BJ (cell line): ENCODE results near the gene TWNK. TPM values are rescaled to one million over a fixed set of nuclear protein-coding genes. Genes with fewer than 3 reads are reported as not detected.

Experiments
- CTCF ChIA-PET: fragments of 350-600 bp; formaldehyde crosslinking; extraction: SDS; loops from one replicate; lab custom pipeline; 2021; ENCODE audit warnings: antibody characterized with exemption, inconsistent platforms; lab: Yijun Ruan, JAX
- POLR2A ChIA-PET: fragments of 300-600 bp; sonication (Branson Sonifier 250); formaldehyde crosslinking; extraction: SDS; loops from one replicate; lab custom pipeline; 2021; ENCODE audit warnings: antibody characterized with exemption; lab: Charles Lee
- DNase-seq: peaks from one replicate; pipeline ENCODE4 v3.0.0-alpha.2; 2011; ENCODE audit warnings: low read depth
- H3K27me3 ChIP-seq: 2 replicates; pipeline ENCODE4 v1.6.0; 2011; ENCODE audit warnings: low read length; ENCODE audit not compliant: control insufficient read depth, insufficient read depth
- H3K36me3 ChIP-seq: 2 replicates; pipeline ENCODE4 v1.5.1; 2011; ENCODE audit warnings: low read length; ENCODE audit not compliant: control insufficient read depth, insufficient read depth
- H3K4me3 ChIP-seq: 2 replicates; pipeline ENCODE4 v1.5.1; 2011; ENCODE audit warnings: low read depth, mild to moderate bottlenecking, control low read depth, low read length
- polyA plus RNA-seq: library from polyadenylated mRNA; depleted of rRNA; stranded (reverse); fragments of >200 nt; gene quantifications from 2 replicates; pipeline ENCODE4 v1.2.3, GENCODE V29; 2011
- TF ChIP-seq, protein P1 (sequence below): IDR thresholded peaks from 2 replicates; pipeline ENCODE4 v1.5.1; 2011; ENCODE audit warnings: low read depth, mild to moderate bottlenecking, control low read depth, inconsistent platforms, low read length, moderate library complexity; ENCODE audit not compliant: insufficient read depth

TWNK gene
- polyA plus RNA-seq, 1 experiment: 5.5 TPM

DNA sequence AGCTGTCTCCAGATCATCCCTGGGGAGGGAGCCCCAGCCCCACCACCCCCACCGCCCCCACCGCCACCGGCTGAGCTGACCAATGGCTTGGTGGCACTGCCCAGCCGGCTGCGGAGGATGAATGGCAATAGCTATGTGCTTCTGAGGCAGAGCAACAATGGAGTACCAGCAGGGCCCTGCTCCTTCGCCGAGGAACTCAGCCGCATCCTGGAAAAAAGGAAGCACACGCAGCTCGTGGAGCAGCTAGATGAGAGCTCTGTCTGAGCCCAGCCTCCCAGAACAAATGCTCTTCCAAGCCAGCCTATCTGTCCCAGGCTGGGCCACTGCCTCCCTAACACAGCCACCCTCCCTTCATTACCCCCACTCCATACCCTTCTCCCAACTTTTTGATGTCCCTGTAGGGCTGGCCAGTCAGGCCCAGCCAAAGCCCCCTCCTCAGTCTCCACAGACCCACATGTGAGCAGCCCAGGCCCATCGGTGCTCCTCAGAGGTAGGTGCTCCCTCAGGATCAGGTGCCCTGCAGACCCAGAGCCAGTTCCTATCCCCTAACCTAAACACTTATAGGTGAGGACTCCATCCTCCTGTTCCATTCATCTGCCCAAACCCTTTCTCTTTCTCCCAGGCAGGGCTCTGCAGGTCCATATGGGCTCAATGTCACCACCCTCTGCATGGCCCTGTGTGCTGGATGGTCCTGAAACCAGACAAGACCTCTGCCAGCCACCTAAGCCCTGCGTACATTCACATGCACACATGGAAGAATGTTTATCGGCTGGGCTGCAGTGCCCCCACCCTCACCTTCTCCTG, 3.3 kb upstream of the TWNK start:
- Histone ChIP-seq H3K27me3 (no peaks in the 10 kb centered on the region), H3K4me3 (no peak overlapping the region), H3K36me3 (peaks cover 15% of the 10 kb centered on the region)
- POLR2A ChIA-PET: no interaction called here
- TF ChIP-seq, protein P1, sequence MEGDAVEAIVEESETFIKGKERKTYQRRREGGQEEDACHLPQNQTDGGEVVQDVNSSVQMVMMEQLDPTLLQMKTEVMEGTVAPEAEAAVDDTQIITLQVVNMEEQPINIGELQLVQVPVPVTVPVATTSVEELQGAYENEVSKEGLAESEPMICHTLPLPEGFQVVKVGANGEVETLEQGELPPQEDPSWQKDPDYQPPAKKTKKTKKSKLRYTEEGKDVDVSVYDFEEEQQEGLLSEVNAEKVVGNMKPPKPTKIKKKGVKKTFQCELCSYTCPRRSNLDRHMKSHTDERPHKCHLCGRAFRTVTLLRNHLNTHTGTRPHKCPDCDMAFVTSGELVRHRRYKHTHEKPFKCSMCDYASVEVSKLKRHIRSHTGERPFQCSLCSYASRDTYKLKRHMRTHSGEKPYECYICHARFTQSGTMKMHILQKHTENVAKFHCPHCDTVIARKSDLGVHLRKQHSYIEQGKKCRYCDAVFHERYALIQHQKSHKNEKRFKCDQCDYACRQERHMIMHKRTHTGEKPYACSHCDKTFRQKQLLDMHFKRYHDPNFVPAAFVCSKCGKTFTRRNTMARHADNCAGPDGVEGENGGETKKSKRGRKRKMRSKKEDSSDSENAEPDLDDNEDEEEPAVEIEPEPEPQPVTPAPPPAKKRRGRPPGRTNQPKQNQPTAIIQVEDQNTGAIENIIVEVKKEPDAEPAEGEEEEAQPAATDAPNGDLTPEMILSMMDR: no peak
- DNase-seq: no peak
- CTCF ChIA-PET: interaction anchor here (0.8 to 1.8 kb wide), 4 partner anchors 10 to 30 kb away, joined by 3 to 6 read pairs (median 4); no protein-coding TSS in a partner anchor

DNA sequence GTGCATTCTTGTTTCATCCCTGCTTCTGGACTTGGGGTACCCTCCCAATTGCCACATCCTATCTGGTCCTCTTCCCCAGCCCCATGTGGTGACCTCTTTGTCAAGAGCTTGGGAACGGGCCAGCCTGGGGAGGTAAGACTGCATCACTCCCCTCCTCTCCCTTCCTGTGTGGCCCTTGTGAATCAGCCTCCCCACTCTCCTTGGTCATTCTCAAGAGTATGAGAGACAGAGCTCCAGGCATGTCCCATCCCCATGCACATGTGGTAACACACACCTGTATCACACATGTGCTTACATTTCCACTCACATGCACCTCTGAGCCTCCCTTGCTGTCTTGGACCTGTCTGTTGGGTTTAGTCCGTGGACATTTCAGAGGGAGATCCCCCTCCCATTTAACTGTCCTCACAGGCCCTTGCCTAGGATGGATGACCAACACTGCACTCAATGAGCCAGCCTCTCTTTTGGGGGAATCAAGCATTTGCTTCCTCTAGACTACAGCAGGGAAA, 2.6 kb upstream of the TWNK start:
- ChIA-PET CTCF (interaction anchor here (0.8 to 1.8 kb wide), 5 partner anchors 9 to 30 kb away, joined by 3 to 6 read pairs (median 4); partner anchors contain the start of gene SEMA4G), POLR2A (no interaction called here)
- no peak for DNase-seq
- TF ChIP-seq, protein P1: no peak
- Histone ChIP-seq H3K4me3 (no peak overlapping the region), H3K27me3 (no peaks in the 10 kb centered on the region), H3K36me3 (peaks cover 14% of the 10 kb centered on the region)

DNA sequence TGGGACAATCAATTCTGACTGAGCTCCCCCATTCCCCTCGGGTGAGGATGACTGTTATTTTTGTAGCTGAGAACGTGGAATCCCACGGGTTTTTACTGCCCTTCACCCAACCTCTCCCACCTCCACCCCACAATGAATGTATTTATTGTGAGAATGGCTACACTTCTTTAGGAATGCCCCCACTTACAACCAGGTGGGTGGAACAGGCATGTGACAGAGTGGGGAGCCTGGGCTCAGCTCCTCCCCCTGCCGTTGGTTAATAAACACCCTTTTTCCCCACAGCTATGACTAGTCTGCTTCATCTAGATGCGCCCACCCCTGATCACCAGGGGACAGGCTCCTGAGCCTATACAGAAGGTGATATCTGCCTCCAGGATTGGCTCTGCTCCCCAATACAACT, 2.0 kb upstream of the TWNK start:
- TF ChIP-seq, protein P1: no peak
- Histone ChIP-seq H3K27me3 (no peaks in the 10 kb centered on the region), H3K4me3 (no peak overlapping the region), H3K36me3 (peaks cover 17% of the 10 kb centered on the region)
- ChIA-PET POLR2A (no interaction called here), CTCF (interaction anchor here (0.8 to 21.8 kb wide), 6 partner anchors 9 to 31 kb away, joined by 3 to 479 read pairs (median 3); partner anchors contain the start of gene SEMA4G)
- DNase-seq: no peak

DNA sequence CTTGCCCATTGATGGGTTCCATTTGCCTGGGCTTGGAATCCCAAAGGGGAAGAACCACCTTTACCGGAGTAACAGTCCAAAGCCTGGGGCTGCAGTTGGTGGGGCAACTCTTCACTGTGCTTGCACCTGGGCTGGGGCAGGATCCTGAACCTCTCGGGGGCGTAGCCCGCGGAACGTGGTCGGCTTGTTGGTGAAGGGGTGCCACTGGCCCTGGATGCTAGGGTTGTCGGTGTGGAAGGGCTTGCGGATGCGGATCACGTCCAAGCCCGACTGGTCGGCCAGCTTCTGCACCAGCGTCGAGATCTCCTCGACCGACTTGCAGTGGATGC, 756 bp upstream of the TWNK start:
- ChIA-PET POLR2A (no interaction called here), CTCF (interaction anchor here (0.8 to 21.8 kb wide), 5 partner anchors 11 to 424 kb away, joined by 3 to 479 read pairs (median 5); partner anchors contain the start of gene SEMA4G)
- DNase-seq: no peak
- Histone ChIP-seq H3K4me3 (peak overlapping the region; percentile 95), H3K36me3 (peaks cover 17% of the 10 kb centered on the region), H3K27me3 (no peaks in the 10 kb centered on the region)
- TF ChIP-seq, protein P1: no peak

DNA sequence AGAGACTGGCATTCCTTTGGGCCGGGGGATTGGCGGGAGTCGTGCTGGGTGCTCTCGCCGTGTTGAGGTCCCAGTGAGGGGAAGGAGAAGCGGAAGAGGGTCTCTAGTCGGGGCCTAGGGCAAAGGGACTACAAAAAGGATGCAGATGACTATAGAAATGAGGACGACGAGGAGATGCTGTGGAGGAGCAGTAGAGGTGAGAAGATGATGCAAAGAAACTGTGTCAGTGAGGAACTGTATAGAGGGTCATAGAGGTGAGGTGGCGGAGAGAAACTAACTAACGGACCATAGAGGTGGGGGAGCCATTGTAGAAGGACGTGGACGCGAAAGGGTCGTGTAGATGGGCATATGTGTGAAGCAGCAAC, 324 bp downstream of the TWNK start:
- Histone ChIP-seq H3K36me3 (peaks cover 19% of the 10 kb centered on the region), H3K27me3 (no peaks in the 10 kb centered on the region), H3K4me3 (peak overlapping the region; percentile 95)
- DNase-seq: no peak
- POLR2A ChIA-PET: no interaction called here
- CTCF ChIA-PET: interaction anchor here (1.9 to 21.8 kb wide), 2 partner anchors 10 to 29 kb away, joined by 10 to 479 read pairs; no protein-coding TSS in a partner anchor
- TF ChIP-seq, protein P1: no peak
